GM21529 (cell line): ENCODE measurements around the gene SAPCD1.
"Not testable (repeated sequence)": the region's sequence is repeated elsewhere in the genome, so short reads cannot be mapped to it uniquely, and the experiment has no call there.

Experiments used
- ATAC-seq: cut with Tn5 transposase; IDR thresholded peaks from one replicate; pipeline ENCODE4 v1.9.1; 2021; ENCODE audit not compliant: unreplicated experiment

The SAPCD1 gene

GRCh38 chr6:31776485-31776988 is 14.1 kb downstream of the SAPCD1 start:
- ATAC-seq: no peak

- peak; percentile 68 for ATAC-seq
Observed at GRCh38 chr6:31776989-31777666, 14.7 kb downstream of the SAPCD1 start, which contains the start of gene VWA7. TSS of gene VWA7 (minus strand) at chr6:31777328. CDS start at chr6:31776779, 549 bp downstream.

GRCh38 chr6:31777667-31778050 is 15.2 kb downstream of the SAPCD1 start:
- no peak for ATAC-seq

- ATAC-seq: no peak
Observed at GRCh38 chr6:31778193-31778592, 15.7 kb downstream of the SAPCD1 start.

GRCh38 chr6:31778999-31779885 is 16.8 kb downstream of the SAPCD1 start:
- no peak for ATAC-seq

- ATAC-seq: no peak
Observed at GRCh38 chr6:31779908-31780307, 17.5 kb downstream of the SAPCD1 start.

- ATAC-seq: no peak
Observed at GRCh38 chr6:31780507-31781243, 18.2 kb downstream of the SAPCD1 start.

GRCh38 chr6:31781244-31782125 is 19.0 kb downstream of the SAPCD1 start:
- ATAC-seq: no peak

- no peak for ATAC-seq
Observed at GRCh38 chr6:31782126-31782855, 19.8 kb downstream of the SAPCD1 start.

- no peak for ATAC-seq
Observed at GRCh38 chr6:31784098-31784925, 21.9 kb downstream of the SAPCD1 start.

GRCh38 chr6:31785475-31785874 is 23.0 kb downstream of the SAPCD1 start:
- ATAC-seq: no peak

GRCh38 chr6:31791324-31792089 is 29.1 kb downstream of the SAPCD1 start:
- ATAC-seq: no peak

GRCh38 chr6:31792090-31792374 is 29.6 kb downstream of the SAPCD1 start:
- no peak for ATAC-seq

GRCh38 chr6:31792761-31793171 is 30.3 kb downstream of the SAPCD1 start:
- no peak for ATAC-seq

- ATAC-seq: not testable (repeated sequence)
Observed at GRCh38 chr6:31793927-31794245, 31.4 kb downstream of the SAPCD1 start.

- no peak for ATAC-seq
Observed at GRCh38 chr6:31794294-31794865, 31.9 kb downstream of the SAPCD1 start.

- ATAC-seq: peak; percentile 8
Observed at GRCh38 chr6:31794866-31795615, 32.6 kb downstream of the SAPCD1 start.
